CD1c-positive myeloid dendritic cell (primary cell): Measurements from ENCODE around the gene MYO1D.

Source experiments
- DNase-seq: peaks from one replicate; pipeline ENCODE4 v3.0.0-alpha.2; 2016; ENCODE audit errors: extremely low spot score

The MYO1D gene

DNA sequence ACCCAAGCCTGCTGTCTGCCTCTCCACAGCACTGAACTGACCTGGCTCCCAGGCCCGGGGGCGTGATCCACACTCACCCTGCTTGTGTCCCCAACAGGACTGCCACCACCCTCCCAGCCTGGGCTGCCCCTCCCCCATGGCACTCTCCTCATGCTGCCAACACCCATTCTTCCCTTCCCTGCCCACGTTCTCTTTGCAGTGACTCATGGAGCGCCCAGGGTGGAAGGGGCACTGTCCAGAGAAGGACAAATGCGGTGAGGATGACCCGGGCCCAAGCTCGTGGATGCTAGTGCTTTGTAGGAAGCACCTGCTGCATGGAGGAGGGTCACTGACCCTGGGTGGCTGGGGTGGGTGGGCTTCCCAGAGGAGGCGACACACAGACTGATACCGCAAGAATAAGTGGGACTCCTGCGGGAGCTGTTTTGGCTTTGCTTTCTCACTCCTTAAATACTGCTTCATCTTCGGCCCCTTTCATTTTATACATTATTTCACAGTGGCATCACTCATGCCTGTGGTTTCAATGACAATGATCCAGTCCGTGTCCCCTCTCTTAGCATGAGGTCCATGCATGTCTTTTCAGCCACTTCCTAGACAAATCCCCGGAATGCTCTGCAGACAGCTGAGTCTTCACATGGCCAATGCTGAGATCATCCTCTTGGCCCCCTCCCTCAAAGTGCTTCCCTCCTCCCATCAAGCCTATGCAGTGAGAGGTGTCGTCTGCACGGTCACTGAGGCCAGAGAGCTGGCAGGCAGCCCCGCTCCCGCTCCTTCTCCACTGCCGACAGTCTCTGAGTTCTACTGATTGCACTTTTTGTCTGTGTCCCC, 372.5 kb downstream of the MYO1D start:
- peak; percentile 44 for DNase-seq

GRCh38 chr17:32503251-32504165, 373.4 kb downstream of the MYO1D start:
- peak; percentile 84 for DNase-seq

DNA sequence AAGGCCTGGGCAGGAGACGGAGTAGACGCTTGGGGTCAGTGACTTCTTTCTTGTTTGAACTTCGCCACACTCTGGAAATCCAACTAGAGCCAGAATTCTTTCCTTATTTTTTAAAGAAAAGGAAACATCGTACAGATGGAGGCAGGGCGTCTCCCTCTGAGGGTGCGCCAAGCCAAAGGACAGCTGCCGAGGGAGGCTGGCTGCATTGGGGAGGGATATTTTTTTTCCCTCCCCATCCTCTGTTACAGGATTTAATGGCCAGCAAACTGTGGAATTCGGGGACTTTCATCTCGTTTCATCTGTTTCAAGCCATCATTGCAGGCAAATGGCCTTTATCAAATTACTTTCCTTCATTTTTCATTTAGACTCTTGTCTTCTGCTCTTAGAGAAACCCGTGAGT, 374.2 kb downstream of the MYO1D start:
- no peak for DNase-seq

DNA sequence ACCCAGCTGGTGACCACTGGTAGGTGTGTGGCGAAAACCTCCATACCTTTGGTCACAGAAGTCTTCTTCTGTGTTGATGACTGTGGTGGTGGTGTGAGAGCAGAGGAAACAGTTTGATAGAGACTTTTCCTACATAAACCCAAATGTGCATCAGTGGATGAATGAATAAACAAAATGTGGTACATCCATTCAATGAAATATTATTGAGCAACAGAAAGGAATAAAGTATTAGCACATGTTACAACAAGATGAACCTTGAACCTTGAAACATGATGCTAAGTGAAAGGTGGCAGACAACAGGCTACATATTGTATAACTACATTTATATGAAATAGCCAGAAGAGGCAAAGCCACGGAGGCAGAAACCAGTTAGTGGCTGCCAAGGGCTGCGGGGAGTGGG, 374.9 kb downstream of the MYO1D start:
- DNase-seq: no peak

DNA sequence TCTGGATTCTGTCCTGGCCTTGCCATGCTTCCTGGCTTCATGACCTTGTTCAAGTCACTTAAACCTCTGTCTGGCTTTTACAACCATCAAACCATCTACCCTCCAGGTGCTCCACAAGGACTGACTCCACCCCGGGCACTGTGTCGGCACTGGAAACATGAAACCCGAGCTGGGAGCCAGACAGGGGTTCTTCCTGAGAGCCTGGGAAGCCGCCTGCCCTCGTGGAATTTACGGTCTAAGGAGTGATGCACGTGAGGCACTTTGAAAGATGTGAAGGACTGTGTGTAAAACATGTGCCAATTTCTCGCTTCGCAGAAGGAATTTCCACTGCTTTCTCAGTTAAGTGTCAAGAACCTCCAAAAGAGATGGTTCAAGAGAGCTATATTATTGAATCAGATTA, 378.5 kb downstream of the MYO1D start:
- DNase-seq: no peak

- DNase-seq: no peak
These were observed 379.3 kb downstream of the MYO1D start for GRCh38 chr17:32497431-32498205.

- no peak for DNase-seq
These were observed 380.4 kb downstream of the MYO1D start for GRCh38 chr17:32496395-32497073.

DNA sequence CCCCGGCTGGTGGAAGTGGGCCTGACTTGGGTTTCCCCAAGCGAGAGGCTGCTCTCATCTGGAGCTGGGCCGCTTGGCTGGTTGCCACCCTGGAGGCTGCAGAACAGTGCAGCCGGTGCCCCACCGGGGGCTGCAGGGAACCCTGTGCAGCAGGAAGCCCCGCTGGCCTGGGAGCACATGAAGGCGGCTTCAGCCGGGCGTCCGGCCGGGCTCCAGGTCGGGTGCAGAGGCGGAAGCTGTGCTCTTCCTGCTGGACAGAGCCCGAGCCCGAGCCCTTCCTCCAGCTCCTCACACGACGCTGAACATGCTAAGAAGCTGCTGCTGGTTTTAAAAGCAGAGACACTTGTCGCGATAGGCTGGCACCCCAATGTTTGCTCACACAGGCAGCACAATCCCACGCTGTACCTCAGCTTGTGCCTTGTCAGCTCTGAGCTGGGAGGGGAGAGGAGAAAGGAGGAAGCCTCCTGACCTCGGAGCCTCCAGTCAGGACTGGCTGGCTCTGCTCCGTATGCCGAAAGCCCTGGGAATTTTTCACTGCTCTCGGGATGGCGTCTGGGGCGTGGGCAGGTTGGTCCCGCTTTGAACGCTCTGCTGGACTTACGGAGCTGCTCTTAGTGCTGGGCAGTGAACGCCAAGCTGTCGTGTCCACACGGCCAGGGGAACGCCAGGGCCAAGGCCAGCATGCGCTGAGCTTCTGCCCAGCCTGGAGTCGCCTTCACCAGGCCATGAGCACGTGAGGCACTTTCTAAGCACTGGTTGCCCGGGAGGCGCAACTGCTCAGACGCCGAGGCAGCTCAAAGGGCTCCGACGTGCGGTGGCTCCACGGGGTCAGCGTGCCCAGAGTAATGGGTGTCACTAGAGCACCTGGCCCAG, 381.3 kb downstream of the MYO1D start:
- DNase-seq: peak; percentile 18

DNA sequence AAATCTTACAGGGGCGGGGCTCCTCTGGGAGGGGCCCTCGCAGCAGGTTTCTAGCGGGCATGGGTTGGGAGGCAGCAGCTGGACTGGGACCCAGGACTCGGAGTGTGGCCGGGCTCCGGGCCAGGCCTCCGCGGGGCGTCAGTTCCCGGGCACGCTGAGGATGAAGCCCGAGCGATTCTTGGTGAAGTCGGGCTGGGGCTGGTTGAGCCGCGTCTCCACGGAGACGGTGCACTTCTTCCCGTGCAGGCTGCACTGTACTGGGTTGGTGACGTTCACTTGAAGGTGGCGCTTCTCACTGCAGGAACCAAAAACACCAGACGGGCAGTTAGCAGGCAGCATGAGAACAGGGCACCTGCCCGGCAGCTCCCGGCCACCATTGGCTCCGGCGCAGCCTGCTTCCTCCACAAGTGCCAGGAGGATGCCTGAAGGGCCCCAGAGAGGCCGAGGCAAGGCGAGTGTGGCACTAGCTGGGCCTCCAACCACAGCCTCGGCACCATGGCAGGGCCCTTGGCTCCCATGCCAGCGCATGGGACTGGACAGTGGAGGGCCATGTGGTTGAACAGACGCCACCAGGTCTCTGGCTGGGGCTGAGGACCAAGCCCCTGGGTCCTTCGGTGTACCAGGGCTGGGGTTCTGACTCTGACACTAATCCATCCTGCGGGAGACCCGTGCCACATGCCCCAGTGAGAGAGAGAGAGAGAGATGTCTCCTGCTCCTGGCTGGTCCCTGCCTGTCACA, 382.1 kb downstream of the MYO1D start:
- DNase-seq: no peak

DNA sequence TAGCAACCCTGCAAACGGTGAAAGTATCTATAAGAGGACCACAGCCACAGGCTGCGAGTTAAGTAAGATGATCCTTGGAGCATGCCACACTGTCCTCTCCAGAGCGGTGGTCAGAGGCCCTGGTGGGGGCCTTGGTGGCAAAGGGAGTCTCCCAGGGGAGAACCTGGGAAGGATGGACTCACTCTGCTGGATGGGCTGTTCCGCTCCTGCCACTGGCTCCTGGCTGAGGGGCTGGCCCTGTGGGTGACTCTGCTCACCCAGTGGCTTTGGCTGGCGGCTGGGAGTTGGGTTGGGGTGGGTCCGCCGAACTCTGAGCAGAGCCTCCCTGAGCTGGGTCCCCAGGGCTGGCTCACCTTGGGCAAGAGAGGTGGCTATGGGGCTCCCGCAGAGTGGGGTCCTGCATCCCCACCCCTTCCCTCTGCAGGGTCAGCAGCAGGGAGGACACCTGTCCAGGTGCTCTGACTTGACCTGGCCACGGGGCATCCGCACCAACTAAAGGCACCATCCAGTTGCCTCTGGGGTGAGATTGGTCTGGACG, 382.9 kb downstream of the MYO1D start:
- no peak for DNase-seq

DNA sequence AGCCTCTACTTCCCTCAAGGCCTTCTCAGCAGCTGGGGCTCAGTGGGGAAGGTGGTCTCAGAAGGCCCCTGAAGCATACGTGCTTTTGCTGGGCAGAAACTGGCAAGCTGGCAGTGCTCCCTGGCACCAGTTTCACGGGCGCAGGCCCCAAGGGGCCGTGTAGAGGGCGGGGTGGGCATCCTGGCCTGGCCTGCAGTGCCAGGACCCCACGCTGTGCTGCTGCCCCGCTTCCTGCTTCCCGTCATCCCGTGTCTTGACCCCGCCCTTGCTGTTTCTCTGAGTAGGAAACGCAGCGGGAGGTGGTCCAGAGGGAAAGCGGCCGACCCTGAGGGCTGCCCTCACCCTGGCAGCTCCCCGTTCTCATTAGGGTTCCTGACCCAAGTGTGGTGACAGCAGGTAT, 383.4 kb downstream of the MYO1D start:
- DNase-seq: no peak

DNA sequence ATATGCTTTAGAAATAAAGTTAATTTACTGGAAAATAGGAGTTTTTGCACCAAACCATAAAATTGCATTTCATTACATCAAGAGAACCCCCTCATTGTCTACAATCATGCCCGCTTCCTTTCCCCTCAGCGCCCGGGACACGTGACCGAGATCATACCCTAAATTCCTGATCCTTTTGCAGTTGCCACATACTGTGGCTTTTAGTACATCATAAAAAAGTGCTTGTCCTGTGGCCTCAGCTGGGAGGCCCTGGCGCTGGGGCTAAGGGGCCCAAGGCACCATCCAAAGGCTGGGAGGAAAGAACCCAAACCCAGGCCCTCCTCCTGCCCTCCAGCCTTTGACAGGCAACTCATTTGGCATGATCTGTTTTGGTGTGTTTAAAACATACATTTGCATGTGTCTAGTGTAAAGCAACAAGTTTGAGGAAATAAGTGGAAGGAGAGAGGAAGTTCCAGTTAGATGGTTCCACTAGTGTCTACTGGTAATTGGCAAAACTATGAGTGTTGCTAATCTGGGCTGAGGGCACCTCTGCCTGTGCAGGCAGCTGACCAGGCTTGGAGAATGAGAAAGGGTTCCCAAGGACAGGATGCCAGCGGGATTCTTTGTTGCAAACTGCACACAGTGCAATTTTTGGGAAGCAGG, 384.2 kb downstream of the MYO1D start:
- DNase-seq: peak; percentile 30

GRCh38 chr17:32492264-32492589, 384.7 kb downstream of the MYO1D start:
- no peak for DNase-seq

DNA sequence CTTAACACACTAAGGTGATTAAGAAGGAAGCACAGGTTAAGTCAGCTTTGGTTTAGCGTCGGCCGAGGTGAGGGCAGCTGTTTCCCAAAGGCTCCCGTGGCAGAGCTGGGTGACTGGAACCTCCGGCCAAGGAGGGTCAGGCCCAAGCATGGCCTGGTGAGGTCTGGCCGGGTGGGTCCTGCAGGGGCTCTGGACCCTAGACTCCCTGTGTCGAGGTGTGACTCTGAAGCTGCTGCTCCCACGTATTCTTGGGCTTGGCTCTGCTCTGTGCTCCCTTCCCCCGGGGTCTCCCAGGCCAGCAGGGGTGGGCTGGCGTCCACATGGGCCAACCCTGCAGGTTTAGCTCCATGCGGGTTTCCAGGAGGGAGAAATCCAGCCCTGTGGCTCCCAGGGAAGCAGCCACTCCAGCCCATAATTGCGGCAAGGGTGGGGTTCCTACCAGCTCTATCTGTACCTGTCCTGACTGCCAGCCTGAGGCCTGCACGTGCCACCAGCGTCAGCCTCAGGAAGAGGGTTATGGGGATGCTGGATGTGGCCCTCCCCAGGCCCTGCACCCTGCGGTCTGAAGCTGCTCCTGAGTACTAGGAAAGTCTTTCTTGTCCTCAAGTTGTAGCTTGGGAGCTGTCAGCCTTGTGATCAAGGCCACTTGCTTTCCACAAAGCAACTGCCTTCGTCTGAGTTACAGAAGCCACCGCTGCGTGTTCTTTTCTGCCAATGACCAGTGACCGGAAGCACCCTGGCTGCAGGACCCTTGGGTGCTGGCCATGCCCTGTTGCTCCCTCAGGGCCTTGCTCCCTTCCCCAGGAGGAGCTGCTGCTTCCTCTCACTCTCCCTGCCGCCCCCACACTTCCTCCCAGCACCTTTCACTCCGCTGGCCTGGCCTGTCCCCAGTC, 385.3 kb downstream of the MYO1D start:
- DNase-seq: peak; percentile 26

GRCh38 chr17:32490101-32490482, 386.8 kb downstream of the MYO1D start:
- no peak for DNase-seq

DNA sequence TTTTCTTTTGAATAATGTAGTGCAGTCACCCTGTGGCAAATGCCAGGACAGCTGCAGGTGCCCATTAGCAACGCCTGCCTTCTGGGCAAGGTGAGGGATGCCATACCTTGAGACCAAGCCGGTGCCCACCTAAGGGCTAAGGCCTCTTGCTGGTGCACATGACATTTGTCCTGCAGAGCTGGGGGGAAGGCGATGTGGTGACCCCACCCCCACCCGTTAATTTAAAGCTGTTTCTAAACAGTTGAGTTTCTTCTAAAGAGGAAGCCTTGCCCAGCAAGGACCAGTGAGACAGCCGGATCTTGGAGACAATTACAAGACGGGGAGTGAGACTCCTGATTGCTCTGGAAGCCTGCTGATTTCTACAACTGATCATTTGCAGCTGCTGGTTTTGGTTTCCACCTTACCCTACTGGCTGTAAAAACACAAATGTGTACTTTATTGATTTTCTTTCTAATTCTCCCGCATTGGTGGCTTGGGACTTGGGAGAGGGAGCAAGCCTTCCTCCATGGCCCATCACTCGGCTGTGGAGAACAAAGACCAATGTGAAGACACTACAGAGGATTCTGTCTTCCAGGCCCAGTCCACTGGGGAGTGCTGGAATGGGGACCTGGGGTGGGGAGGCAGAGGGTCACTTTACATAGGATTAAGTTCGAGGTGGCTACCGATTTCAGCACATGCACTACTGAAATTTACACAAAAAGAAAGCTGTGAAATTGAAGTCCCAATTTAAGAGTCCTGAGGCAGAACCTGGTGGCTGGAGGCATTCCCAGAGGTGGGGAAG, 387.4 kb downstream of the MYO1D start:
- DNase-seq: no peak

DNA sequence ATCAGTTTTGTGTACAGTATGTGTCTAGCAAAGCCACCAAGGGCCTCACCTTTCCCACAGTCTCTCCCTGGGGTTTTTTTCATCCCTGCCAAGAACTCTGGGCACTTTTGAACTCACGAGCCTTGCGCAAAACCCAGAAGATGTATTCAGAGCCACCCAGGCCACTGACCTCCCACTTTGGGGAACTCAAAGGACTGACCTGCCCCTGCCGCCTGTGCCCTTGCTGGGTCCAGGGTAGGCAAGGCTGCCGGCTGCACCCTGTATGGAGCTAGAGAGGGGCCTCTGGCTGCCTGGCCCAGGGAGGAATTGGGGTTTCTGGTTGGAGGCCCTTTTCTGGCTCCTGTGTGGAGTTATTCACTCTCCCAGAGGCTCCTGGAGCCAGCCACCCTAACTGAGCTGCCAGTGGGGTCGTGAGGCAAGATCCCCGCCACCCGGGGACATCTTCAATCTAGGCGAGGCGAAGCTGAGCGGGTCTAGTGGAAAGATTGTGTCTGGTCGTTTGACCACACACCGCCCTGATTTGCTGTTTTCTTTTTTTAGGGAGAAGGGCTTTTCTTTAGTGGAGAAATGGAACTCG, 388.2 kb downstream of the MYO1D start:
- no peak for DNase-seq
